ENCODE data around the gene PFDN4. TPM values are rescaled to one million over a fixed set of nuclear protein-coding genes. Genes with fewer than 3 reads are reported as not detected.

Gene PFDN4
- total and polyA plus RNA-seq, 2 of the 4 experiments (the other 2 are of a cell fraction) = 14.9 to 93.2 TPM

- Histone ChIP-seq H4K91ac (ENCODE audit: insufficient read depth, low read depth, low read length) (no peak overlapping the region), H2BK20ac (ENCODE audit: low read depth, low read length) (no peak overlapping the region), H3K4me3 (ENCODE audit: insufficient read depth, low read depth, low read length) (no peak overlapping the region), H3K4ac (ENCODE audit: low read depth, low read length) (no peak overlapping the region), H4K8ac (ENCODE audit: low read depth in 2 of 2, low read length in 2 of 2) (no peak overlapping the region), H3K79me1 (ENCODE audit: low read depth in 1 of 2, low read length in 2 of 2) (no peaks in the 10 kb centered on the region), H2BK120ac (ENCODE audit: low read depth, low read length) (no peak overlapping the region), H3K36me3 (ENCODE audit: control insufficient read depth, insufficient read depth, low read length) (no peaks in the 10 kb centered on the region), H3K9me1 (ENCODE audit: insufficient read depth, low read length) (no peaks in the 10 kb centered on the region), H2AK9ac (replicated peaks; ENCODE audit: low read depth, low read length, poor library complexity) (no peak overlapping the region), H2AK5ac (ENCODE audit: low read depth, low read length) (no peak overlapping the region), H2BK15ac (ENCODE audit: low read depth, low read length) (no peak overlapping the region), H3K27ac (ENCODE audit: insufficient read depth, low read length) (no peak overlapping the region), H4K5ac (ENCODE audit: low read depth, low read length) (no peak overlapping the region), H3K23ac (ENCODE audit: low read depth, low read length) (no peak overlapping the region), H4K20me1 (ENCODE audit: insufficient read depth, low read length) (no peaks in the 10 kb centered on the region), H3K14ac (replicated peaks; ENCODE audit: low read depth, low read length) (no peak overlapping the region), H3K4me1 (ENCODE audit: control insufficient read depth, insufficient read depth, low read length) (no peaks in the 10 kb centered on the region; the same call in 1 of the 2 replicates), H3K56ac (ENCODE audit: extremely low read depth, insufficient read depth, low read length) (no peak overlapping the region), H2AFZ (replicated peaks; ENCODE audit: low read length, poor library complexity) (no peak overlapping the region), H3K27me3 (ENCODE audit: control insufficient read depth, insufficient read depth, low read length) (peaks cover 3% of the 10 kb centered on the region), H2BK5ac (ENCODE audit: low read depth, low read length, poor library complexity, severe bottlenecking) (no peak overlapping the region), H3K4me2 (ENCODE audit: low read depth, low read length) (no peak overlapping the region), H3K18ac (ENCODE audit: low read depth, low read length) (no peak overlapping the region), H3K9ac (ENCODE audit: low read depth, low read length) (no peak overlapping the region), H3K9me3 (ENCODE audit: control insufficient read depth, insufficient read depth, low read length) (peaks cover 2% of the 10 kb centered on the region; the same call in 1 of the 2 replicates)
- dilution Hi-C loops (cut with HindIII; ENCODE audit: low sequenced_read_pairs, unreplicated experiment) (no loop called here), intact Hi-C loops (cut with micrococcal nuclease) (no loop called here), in situ Hi-C loops (cut with MboI; ENCODE audit: low sequenced_read_pairs) (no loop called here)
- TF ChIP-seq RAD21 (IDR thresholded peaks at IDR 0.05; ENCODE audit: low read length) (no peak), RCOR1 (IDR thresholded peaks at IDR 0.05; ENCODE audit: insufficient replicate concordance, low read length) (no peak), MAZ (IDR thresholded peaks at IDR 0.05; ENCODE audit: borderline replicate concordance, low read depth, low read length) (no peak), RFX5 (IDR thresholded peaks at IDR 0.05; ENCODE audit: low read depth, low read length) (no peak), NFE2L2 (IDR thresholded peaks at IDR 0.05; ENCODE audit: low read depth, low read length) (no peak), CHD1 (IDR thresholded peaks at IDR 0.05; ENCODE audit: low read depth, low read length) (no peak), BHLHE40 (IDR thresholded peaks at IDR 0.05; ENCODE audit: low read depth, low read length) (no peak), CEBPB (IDR thresholded peaks at IDR 0.05; ENCODE audit: low read depth, low read length) (no peak), SMC3 (IDR thresholded peaks at IDR 0.05; ENCODE audit: low read depth, low read length) (no peak), MAFK (IDR thresholded peaks at IDR 0.05; ENCODE audit: low read depth, low read length) (no peak), MXI1 (IDR thresholded peaks at IDR 0.05; ENCODE audit: borderline replicate concordance, low read depth, low read length) (no peak), POLR2A (IDR thresholded peaks at IDR 0.05; ENCODE audit: low read depth, low read length) (no peak), FOS (IDR thresholded peaks at IDR 0.05; ENCODE audit: low read depth, low read length) (no peak)
- TF ChIP-seq, protein P1, sequence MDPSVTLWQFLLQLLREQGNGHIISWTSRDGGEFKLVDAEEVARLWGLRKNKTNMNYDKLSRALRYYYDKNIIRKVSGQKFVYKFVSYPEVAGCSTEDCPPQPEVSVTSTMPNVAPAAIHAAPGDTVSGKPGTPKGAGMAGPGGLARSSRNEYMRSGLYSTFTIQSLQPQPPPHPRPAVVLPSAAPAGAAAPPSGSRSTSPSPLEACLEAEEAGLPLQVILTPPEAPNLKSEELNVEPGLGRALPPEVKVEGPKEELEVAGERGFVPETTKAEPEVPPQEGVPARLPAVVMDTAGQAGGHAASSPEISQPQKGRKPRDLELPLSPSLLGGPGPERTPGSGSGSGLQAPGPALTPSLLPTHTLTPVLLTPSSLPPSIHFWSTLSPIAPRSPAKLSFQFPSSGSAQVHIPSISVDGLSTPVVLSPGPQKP (IDR thresholded peaks at IDR 0.05; ENCODE audit: borderline replicate concordance, low read depth, low read length) = no peak
- TF ChIP-seq, protein P2, sequence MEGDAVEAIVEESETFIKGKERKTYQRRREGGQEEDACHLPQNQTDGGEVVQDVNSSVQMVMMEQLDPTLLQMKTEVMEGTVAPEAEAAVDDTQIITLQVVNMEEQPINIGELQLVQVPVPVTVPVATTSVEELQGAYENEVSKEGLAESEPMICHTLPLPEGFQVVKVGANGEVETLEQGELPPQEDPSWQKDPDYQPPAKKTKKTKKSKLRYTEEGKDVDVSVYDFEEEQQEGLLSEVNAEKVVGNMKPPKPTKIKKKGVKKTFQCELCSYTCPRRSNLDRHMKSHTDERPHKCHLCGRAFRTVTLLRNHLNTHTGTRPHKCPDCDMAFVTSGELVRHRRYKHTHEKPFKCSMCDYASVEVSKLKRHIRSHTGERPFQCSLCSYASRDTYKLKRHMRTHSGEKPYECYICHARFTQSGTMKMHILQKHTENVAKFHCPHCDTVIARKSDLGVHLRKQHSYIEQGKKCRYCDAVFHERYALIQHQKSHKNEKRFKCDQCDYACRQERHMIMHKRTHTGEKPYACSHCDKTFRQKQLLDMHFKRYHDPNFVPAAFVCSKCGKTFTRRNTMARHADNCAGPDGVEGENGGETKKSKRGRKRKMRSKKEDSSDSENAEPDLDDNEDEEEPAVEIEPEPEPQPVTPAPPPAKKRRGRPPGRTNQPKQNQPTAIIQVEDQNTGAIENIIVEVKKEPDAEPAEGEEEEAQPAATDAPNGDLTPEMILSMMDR (conservative IDR thresholded peaks at IDR 0.05; ENCODE audit: low read depth, low read length) = no peak
- TF ChIP-seq, protein P3, sequence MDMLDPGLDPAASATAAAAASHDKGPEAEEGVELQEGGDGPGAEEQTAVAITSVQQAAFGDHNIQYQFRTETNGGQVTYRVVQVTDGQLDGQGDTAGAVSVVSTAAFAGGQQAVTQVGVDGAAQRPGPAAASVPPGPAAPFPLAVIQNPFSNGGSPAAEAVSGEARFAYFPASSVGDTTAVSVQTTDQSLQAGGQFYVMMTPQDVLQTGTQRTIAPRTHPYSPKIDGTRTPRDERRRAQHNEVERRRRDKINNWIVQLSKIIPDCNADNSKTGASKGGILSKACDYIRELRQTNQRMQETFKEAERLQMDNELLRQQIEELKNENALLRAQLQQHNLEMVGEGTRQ (IDR thresholded peaks at IDR 0.05; ENCODE audit: low read depth, low read length) = no peak
- ATAC-seq (ENCODE audit: low read depth) = no peak
- no CpG with 5 or more reads among the region's 2 CpGs for WGBS, 2 experiments (ENCODE audit: extremely low coverage in 2 of 2, insufficient read length in 1 of 2)
- ChIA-PET CTCF (no interaction called here), POLR2A (ENCODE audit: unreplicated experiment) (no interaction called here)
- no TSS peak for BruUV-seq (replicated peaks)
- no peak for DNase-seq
Measured at GRCh38 chr20:54234991-54235390, 27.1 kb downstream of the PFDN4 start.
